ENCODE results near the gene DNAH10.

The DNAH10 gene

GRCh38 chr12:123845881-123846280, 83.8 kb downstream of the DNAH10 start:
- no peak for DNase-seq

- DNase-seq, result no peak
These were observed 84.2 kb downstream of the DNAH10 start for GRCh38 chr12:123846340-123846739.

GRCh38 chr12:123847019-123847418, 84.9 kb downstream of the DNAH10 start:
- no peak for DNase-seq

GRCh38 chr12:123847876-123848275, 85.8 kb downstream of the DNAH10 start:
- DNase-seq, result no peak

- DNase-seq, result no peak
These were observed 87.4 kb downstream of the DNAH10 start for GRCh38 chr12:123849517-123849916.

GRCh38 chr12:123850246-123851134, 88.4 kb downstream of the DNAH10 start:
- DNase-seq, result no peak

- no peak for DNase-seq
These were observed 91.4 kb downstream of the DNAH10 start for GRCh38 chr12:123853396-123854070.

GRCh38 chr12:123854232-123854631, 92.1 kb downstream of the DNAH10 start:
- DNase-seq, result no peak

GRCh38 chr12:123854918-123855317, 92.8 kb downstream of the DNAH10 start:
- DNase-seq, result no peak

- no peak for DNase-seq
These were observed 94.6 kb downstream of the DNAH10 start for GRCh38 chr12:123856681-123857080.

- no peak for DNase-seq
These were observed 96.1 kb downstream of the DNAH10 start for GRCh38 chr12:123858176-123858575.

- DNase-seq, result no peak
These were observed 96.9 kb downstream of the DNAH10 start for GRCh38 chr12:123859035-123859434.

GRCh38 chr12:123860377-123860776, 98.3 kb downstream of the DNAH10 start:
- no peak for DNase-seq

GRCh38 chr12:123861392-123861791, 99.3 kb downstream of the DNAH10 start:
- DNase-seq, result no peak

- DNase-seq, result no peak
These were observed 105.0 kb downstream of the DNAH10 start for GRCh38 chr12:123867141-123867540.

GRCh38 chr12:123868791-123869190, 106.7 kb downstream of the DNAH10 start:
- no peak for DNase-seq

GRCh38 chr12:123873793-123874192, 111.7 kb downstream of the DNAH10 start:
- DNase-seq, result no peak

- no peak for DNase-seq
These were observed 115.9 kb downstream of the DNAH10 start for GRCh38 chr12:123877968-123878367.

- DNase-seq, result no peak
These were observed 117.0 kb downstream of the DNAH10 start for GRCh38 chr12:123879101-123879500.

- no peak for DNase-seq
These were observed 117.6 kb downstream of the DNAH10 start for GRCh38 chr12:123879691-123880090.

GRCh38 chr12:123882161-123882705, 120.1 kb downstream of the DNAH10 start:
- DNase-seq, result no peak

GRCh38 chr12:123886258-123886657, 124.2 kb downstream of the DNAH10 start:
- DNase-seq, result no peak

- DNase-seq, result no peak
These were observed 125.0 kb downstream of the DNAH10 start for GRCh38 chr12:123886931-123887582.
